Neural cell (in vitro differentiated cells): ENCODE data around the gene PRRG2.

ENCODE experiments used
- EP300 ChIP-seq: fragments of 450-650 bp; conservative IDR thresholded peaks from 2 replicates; pipeline ENCODE4 v1.6.1; 2014; ENCODE audit warnings: antibody characterized with exemption, mild to moderate bottlenecking, moderate library complexity; ENCODE audit not compliant: poor library complexity, severe bottlenecking
- EZH2 ChIP-seq: fragments of 200-600, 300-800 bp; shearing (Covaris generic), sonication (generic); IDR thresholded peaks from 2 replicates; pipeline ENCODE4 v1.6.1; 2014; ENCODE audit warnings: antibody characterized with exemption, low read length, borderline replicate concordance, mild to moderate bottlenecking; ENCODE audit not compliant: insufficient read depth, poor library complexity, severe bottlenecking
- MXI1 ChIP-seq: fragments of 450-650 bp; conservative IDR thresholded peaks from 2 replicates; pipeline ENCODE4 v1.6.1; 2014; ENCODE audit warnings: antibody characterized with exemption, mild to moderate bottlenecking; ENCODE audit not compliant: poor library complexity, severe bottlenecking
- POLR2AphosphoS5 ChIP-seq: IDR thresholded peaks from 2 replicates; pipeline ENCODE4 v1.6.1; 2012
- RAD21 ChIP-seq: fragments of 450-650 bp; conservative IDR thresholded peaks from 2 replicates; pipeline ENCODE4 v1.6.1; 2014; ENCODE audit warnings: antibody characterized with exemption, mild to moderate bottlenecking, moderate library complexity
- TF ChIP-seq, protein P1 (sequence below): IDR thresholded peaks from 2 replicates; pipeline ENCODE4 v1.6.1; 2012; ENCODE audit warnings: borderline replicate concordance
- TF ChIP-seq, protein P2 (sequence below): fragments of 450-650 bp; IDR thresholded peaks from 2 replicates; pipeline ENCODE4 v1.5.1; 2014; ENCODE audit warnings: antibody characterized with exemption, mild to moderate bottlenecking, moderate library complexity; ENCODE audit not compliant: poor library complexity, severe bottlenecking

DNA sequence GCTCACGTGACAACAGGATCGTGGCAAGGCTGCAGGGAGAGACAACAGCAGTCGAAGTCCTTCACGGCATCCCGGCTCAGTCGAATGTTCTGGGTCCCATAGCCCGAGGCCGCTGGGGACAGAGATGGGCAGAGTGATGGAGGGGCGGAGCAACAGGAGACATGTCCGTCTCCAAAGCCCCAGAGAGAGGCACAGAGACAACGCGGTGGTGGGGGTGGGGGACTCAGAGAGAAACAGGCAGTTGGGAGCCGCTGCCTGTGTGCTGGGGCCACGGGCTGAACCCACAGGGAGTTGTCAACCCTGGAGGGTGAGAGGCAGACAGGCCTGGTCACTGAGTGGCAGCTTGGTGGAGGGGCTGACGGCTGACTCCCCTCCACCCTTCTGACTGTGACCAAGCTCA, 21.2 kb upstream of the PRRG2 start:
- no peak for TF ChIP-seq EZH2
- TF ChIP-seq, protein P1, sequence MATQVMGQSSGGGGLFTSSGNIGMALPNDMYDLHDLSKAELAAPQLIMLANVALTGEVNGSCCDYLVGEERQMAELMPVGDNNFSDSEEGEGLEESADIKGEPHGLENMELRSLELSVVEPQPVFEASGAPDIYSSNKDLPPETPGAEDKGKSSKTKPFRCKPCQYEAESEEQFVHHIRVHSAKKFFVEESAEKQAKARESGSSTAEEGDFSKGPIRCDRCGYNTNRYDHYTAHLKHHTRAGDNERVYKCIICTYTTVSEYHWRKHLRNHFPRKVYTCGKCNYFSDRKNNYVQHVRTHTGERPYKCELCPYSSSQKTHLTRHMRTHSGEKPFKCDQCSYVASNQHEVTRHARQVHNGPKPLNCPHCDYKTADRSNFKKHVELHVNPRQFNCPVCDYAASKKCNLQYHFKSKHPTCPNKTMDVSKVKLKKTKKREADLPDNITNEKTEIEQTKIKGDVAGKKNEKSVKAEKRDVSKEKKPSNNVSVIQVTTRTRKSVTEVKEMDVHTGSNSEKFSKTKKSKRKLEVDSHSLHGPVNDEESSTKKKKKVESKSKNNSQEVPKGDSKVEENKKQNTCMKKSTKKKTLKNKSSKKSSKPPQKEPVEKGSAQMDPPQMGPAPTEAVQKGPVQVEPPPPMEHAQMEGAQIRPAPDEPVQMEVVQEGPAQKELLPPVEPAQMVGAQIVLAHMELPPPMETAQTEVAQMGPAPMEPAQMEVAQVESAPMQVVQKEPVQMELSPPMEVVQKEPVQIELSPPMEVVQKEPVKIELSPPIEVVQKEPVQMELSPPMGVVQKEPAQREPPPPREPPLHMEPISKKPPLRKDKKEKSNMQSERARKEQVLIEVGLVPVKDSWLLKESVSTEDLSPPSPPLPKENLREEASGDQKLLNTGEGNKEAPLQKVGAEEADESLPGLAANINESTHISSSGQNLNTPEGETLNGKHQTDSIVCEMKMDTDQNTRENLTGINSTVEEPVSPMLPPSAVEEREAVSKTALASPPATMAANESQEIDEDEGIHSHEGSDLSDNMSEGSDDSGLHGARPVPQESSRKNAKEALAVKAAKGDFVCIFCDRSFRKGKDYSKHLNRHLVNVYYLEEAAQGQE: no peak
- TF ChIP-seq POLR2AphosphoS5: no peak
- TF ChIP-seq, protein P2, sequence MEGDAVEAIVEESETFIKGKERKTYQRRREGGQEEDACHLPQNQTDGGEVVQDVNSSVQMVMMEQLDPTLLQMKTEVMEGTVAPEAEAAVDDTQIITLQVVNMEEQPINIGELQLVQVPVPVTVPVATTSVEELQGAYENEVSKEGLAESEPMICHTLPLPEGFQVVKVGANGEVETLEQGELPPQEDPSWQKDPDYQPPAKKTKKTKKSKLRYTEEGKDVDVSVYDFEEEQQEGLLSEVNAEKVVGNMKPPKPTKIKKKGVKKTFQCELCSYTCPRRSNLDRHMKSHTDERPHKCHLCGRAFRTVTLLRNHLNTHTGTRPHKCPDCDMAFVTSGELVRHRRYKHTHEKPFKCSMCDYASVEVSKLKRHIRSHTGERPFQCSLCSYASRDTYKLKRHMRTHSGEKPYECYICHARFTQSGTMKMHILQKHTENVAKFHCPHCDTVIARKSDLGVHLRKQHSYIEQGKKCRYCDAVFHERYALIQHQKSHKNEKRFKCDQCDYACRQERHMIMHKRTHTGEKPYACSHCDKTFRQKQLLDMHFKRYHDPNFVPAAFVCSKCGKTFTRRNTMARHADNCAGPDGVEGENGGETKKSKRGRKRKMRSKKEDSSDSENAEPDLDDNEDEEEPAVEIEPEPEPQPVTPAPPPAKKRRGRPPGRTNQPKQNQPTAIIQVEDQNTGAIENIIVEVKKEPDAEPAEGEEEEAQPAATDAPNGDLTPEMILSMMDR: no peak
- TF ChIP-seq MXI1: no peak
- no peak for TF ChIP-seq RAD21
- TF ChIP-seq EP300: no peak
